ENCODE results near the gene NKAIN2.

The NKAIN2 gene

GRCh38 chr6:124859366-124859765 lies 1055.7 kb downstream of the NKAIN2 start:
- Histone ChIP-seq H3K9me3 (no peaks in the 10 kb centered on the region), H3K27me3 (no peaks in the 10 kb centered on the region), H3K4me1 (no peaks in the 10 kb centered on the region), H3K4me3 (ENCODE audit: low read depth, low read length) (no peak overlapping the region), H3K36me3 (no peaks in the 10 kb centered on the region)
- TF ChIP-seq CTCF (IDR thresholded peaks at IDR 0.05; ENCODE audit: low read depth, low read length), result no peak
- no peak for DNase-seq

GRCh38 chr6:124866040-124866439 lies 1062.4 kb downstream of the NKAIN2 start:
- TF ChIP-seq CTCF (IDR thresholded peaks at IDR 0.05; ENCODE audit: low read depth, low read length), result no peak

GRCh38 chr6:124867121-124867520 lies 1063.5 kb downstream of the NKAIN2 start:
- no peaks in the 10 kb centered on the region for H3K36me3 ChIP-seq
- no peaks in the 10 kb centered on the region for H3K4me1 ChIP-seq
- TF ChIP-seq CTCF (IDR thresholded peaks at IDR 0.05; ENCODE audit: low read depth, low read length), result no peak
- no peak for DNase-seq
- no peaks in the 10 kb centered on the region for H3K9me3 ChIP-seq
- H3K4me3 ChIP-seq (ENCODE audit: low read depth, low read length), result no peak overlapping the region
- H3K27me3 ChIP-seq, result no peaks in the 10 kb centered on the region

More at GRCh38 chr6:124866040-124866439, 1062.4 kb downstream of the NKAIN2 start:
- no peaks in the 10 kb centered on the region for H3K27me3 ChIP-seq
- no peaks in the 10 kb centered on the region for H3K9me3 ChIP-seq
- no peak overlapping the region for H3K4me3 ChIP-seq (ENCODE audit: low read depth, low read length)
- H3K4me1 ChIP-seq, result no peaks in the 10 kb centered on the region
- DNase-seq, result no peak
- no peaks in the 10 kb centered on the region for H3K36me3 ChIP-seq

GRCh38 chr6:124868481-124868880 lies 1064.8 kb downstream of the NKAIN2 start:
- Histone ChIP-seq H3K4me3 (ENCODE audit: low read depth, low read length) (no peak overlapping the region), H3K27me3 (no peaks in the 10 kb centered on the region), H3K36me3 (no peaks in the 10 kb centered on the region), H3K9me3 (no peaks in the 10 kb centered on the region), H3K4me1 (no peaks in the 10 kb centered on the region)
- DNase-seq, result no peak
- TF ChIP-seq CTCF (IDR thresholded peaks at IDR 0.05; ENCODE audit: low read depth, low read length), result no peak

- Histone ChIP-seq H3K4me3 (ENCODE audit: low read depth, low read length) (no peak overlapping the region), H3K9me3 (no peaks in the 10 kb centered on the region), H3K4me1 (no peaks in the 10 kb centered on the region), H3K27me3 (no peaks in the 10 kb centered on the region), H3K36me3 (no peaks in the 10 kb centered on the region)
- DNase-seq, result no peak
- TF ChIP-seq CTCF (IDR thresholded peaks at IDR 0.05; ENCODE audit: low read depth, low read length), result no peak
These were observed 1065.8 kb downstream of the NKAIN2 start for GRCh38 chr6:124869416-124869815.

GRCh38 chr6:124870611-124871459 lies 1067.2 kb downstream of the NKAIN2 start:
- Histone ChIP-seq H3K4me3 (ENCODE audit: low read depth, low read length) (no peak overlapping the region), H3K9me3 (no peaks in the 10 kb centered on the region), H3K27me3 (no peaks in the 10 kb centered on the region), H3K36me3 (no peaks in the 10 kb centered on the region), H3K4me1 (no peaks in the 10 kb centered on the region)
- TF ChIP-seq CTCF (IDR thresholded peaks at IDR 0.05; ENCODE audit: low read depth, low read length), result peak; percentile 54
- DNase-seq, result no peak
